ENCODE results near the gene FHIT. TPM values are rescaled to one million over a fixed set of nuclear protein-coding genes. Genes with fewer than 3 reads are reported as not detected.

The FHIT gene
- total and polyA plus RNA-seq, 2 of the 4 experiments (the other 2 are of a cell fraction), result 0.07 TPM; not detected in 1

GRCh38 chr3:60070366-60070765 is 1180.9 kb downstream of the FHIT start:
- TF ChIP-seq RFX5 (IDR thresholded peaks at IDR 0.05; ENCODE audit: low read depth, low read length), result no peak
- TF ChIP-seq RCOR1 (IDR thresholded peaks at IDR 0.05; ENCODE audit: insufficient replicate concordance, low read length), result no peak
- TF ChIP-seq POLR2A (IDR thresholded peaks at IDR 0.05; ENCODE audit: low read depth, low read length), result no peak
- TF ChIP-seq RAD21 (IDR thresholded peaks at IDR 0.05; ENCODE audit: low read length), result no peak
- TF ChIP-seq MAFK (IDR thresholded peaks at IDR 0.05; ENCODE audit: low read depth, low read length), result no peak
- TF ChIP-seq, protein P1, sequence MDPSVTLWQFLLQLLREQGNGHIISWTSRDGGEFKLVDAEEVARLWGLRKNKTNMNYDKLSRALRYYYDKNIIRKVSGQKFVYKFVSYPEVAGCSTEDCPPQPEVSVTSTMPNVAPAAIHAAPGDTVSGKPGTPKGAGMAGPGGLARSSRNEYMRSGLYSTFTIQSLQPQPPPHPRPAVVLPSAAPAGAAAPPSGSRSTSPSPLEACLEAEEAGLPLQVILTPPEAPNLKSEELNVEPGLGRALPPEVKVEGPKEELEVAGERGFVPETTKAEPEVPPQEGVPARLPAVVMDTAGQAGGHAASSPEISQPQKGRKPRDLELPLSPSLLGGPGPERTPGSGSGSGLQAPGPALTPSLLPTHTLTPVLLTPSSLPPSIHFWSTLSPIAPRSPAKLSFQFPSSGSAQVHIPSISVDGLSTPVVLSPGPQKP (IDR thresholded peaks at IDR 0.05; ENCODE audit: borderline replicate concordance, low read depth, low read length), result no peak
- TF ChIP-seq FOS (IDR thresholded peaks at IDR 0.05; ENCODE audit: low read depth, low read length), result no peak
- no peak for TF ChIP-seq CTCF (conservative IDR thresholded peaks at IDR 0.05; ENCODE audit: low read depth, low read length)
- TF ChIP-seq SMC3 (IDR thresholded peaks at IDR 0.05; ENCODE audit: low read depth, low read length), result no peak
- TF ChIP-seq BHLHE40 (IDR thresholded peaks at IDR 0.05; ENCODE audit: low read depth, low read length), result no peak
- TF ChIP-seq, protein P2, sequence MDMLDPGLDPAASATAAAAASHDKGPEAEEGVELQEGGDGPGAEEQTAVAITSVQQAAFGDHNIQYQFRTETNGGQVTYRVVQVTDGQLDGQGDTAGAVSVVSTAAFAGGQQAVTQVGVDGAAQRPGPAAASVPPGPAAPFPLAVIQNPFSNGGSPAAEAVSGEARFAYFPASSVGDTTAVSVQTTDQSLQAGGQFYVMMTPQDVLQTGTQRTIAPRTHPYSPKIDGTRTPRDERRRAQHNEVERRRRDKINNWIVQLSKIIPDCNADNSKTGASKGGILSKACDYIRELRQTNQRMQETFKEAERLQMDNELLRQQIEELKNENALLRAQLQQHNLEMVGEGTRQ (IDR thresholded peaks at IDR 0.05; ENCODE audit: low read depth, low read length), result no peak
- TF ChIP-seq CEBPB (IDR thresholded peaks at IDR 0.05; ENCODE audit: low read depth, low read length), result no peak
- in situ Hi-C loops (cut with MboI; ENCODE audit: low sequenced_read_pairs) (no loop called here), dilution Hi-C loops (cut with HindIII; ENCODE audit: low sequenced_read_pairs, unreplicated experiment) (no loop called here), intact Hi-C loops (cut with micrococcal nuclease) (no loop called here)
- Histone ChIP-seq H3K27ac (ENCODE audit: insufficient read depth, low read length) (no peak overlapping the region), H3K27me3 (ENCODE audit: control insufficient read depth, insufficient read depth, low read length) (no peaks in the 10 kb centered on the region), H3K14ac (replicated peaks; ENCODE audit: low read depth, low read length) (no peak overlapping the region), H3K9me3 (ENCODE audit: control insufficient read depth, insufficient read depth, low read length) (no peaks in the 10 kb centered on the region), H3K23ac (ENCODE audit: low read depth, low read length) (no peak overlapping the region), H4K8ac (ENCODE audit: low read depth in 2 of 2, low read length in 2 of 2) (no peak overlapping the region), H3K9me1 (ENCODE audit: insufficient read depth, low read length) (no peaks in the 10 kb centered on the region), H2BK20ac (ENCODE audit: low read depth, low read length) (no peak overlapping the region), H3K9ac (ENCODE audit: low read depth, low read length) (no peak overlapping the region), H2BK15ac (ENCODE audit: low read depth, low read length) (no peak overlapping the region), H4K91ac (ENCODE audit: insufficient read depth, low read depth, low read length) (no peak overlapping the region), H3K4me2 (ENCODE audit: low read depth, low read length) (no peak overlapping the region), H4K20me1 (ENCODE audit: insufficient read depth, low read length) (no peaks in the 10 kb centered on the region), H2AFZ (replicated peaks; ENCODE audit: low read length, poor library complexity) (no peak overlapping the region), H3K79me1 (ENCODE audit: low read depth in 1 of 2, low read length in 2 of 2) (no peaks in the 10 kb centered on the region), H2AK9ac (replicated peaks; ENCODE audit: low read depth, low read length, poor library complexity) (no peak overlapping the region), H2BK120ac (ENCODE audit: low read depth, low read length) (no peak overlapping the region), H4K5ac (ENCODE audit: low read depth, low read length) (no peak overlapping the region), H3K4me1 (ENCODE audit: control insufficient read depth, insufficient read depth, low read length) (no peaks in the 10 kb centered on the region), H2AK5ac (ENCODE audit: low read depth, low read length) (no peak overlapping the region), H3K36me3 (ENCODE audit: control insufficient read depth, insufficient read depth, low read length) (no peaks in the 10 kb centered on the region), H3K18ac (ENCODE audit: low read depth, low read length) (no peak overlapping the region), H3K4me3 (ENCODE audit: insufficient read depth, low read depth, low read length) (no peak overlapping the region), H3K56ac (ENCODE audit: extremely low read depth, insufficient read depth, low read length) (no peak overlapping the region), H3K4ac (ENCODE audit: low read depth, low read length) (no peak overlapping the region), H2BK5ac (ENCODE audit: low read depth, low read length, poor library complexity, severe bottlenecking) (no peak overlapping the region)
- DNase-seq, result no peak
- no peak for ATAC-seq (ENCODE audit: low read depth)
- no TSS peak for BruUV-seq (replicated peaks)
- CTCF ChIA-PET, result interaction anchor here (0.6 kb wide), 1 partner anchor 20 kb away, joined by 3 read pairs; no protein-coding TSS in a partner anchor
- no CpG with 5 or more reads among the region's 3 CpGs for WGBS, 2 experiments (ENCODE audit: extremely low coverage in 2 of 2, insufficient read length in 1 of 2)
- POLR2A ChIA-PET (ENCODE audit: unreplicated experiment), result no interaction called here
